ENCODE data around the gene POU2F2.

Gene POU2F2

GRCh38 chr19:42174958-42175734 lies 42.9 kb upstream of the POU2F2 start:
- H3K4me3 ChIP-seq (ENCODE audit: low read length) = no peak overlapping the region
- no peak for TF ChIP-seq CTCF (IDR thresholded peaks at IDR 0.05; ENCODE audit: insufficient read depth, low read depth, low read length, missing control alignments)
- no peak for DNase-seq (ENCODE audit: low read depth)

- H3K4me3 ChIP-seq (ENCODE audit: low read length) = no peak overlapping the region
- TF ChIP-seq CTCF (IDR thresholded peaks at IDR 0.05; ENCODE audit: insufficient read depth, low read depth, low read length, missing control alignments) = no peak
- no peak for DNase-seq (ENCODE audit: low read depth)
Measured at GRCh38 chr19:42174188-42174587, 41.9 kb upstream of the POU2F2 start.

- DNase-seq (ENCODE audit: low read depth) = no peak
- no peak overlapping the region for H3K4me3 ChIP-seq (ENCODE audit: low read length)
- TF ChIP-seq CTCF (IDR thresholded peaks at IDR 0.05; ENCODE audit: insufficient read depth, low read depth, low read length, missing control alignments) = no peak
Measured at GRCh38 chr19:42173695-42174094, 41.4 kb upstream of the POU2F2 start.

GRCh38 chr19:42172261-42172660 lies 40.0 kb upstream of the POU2F2 start:
- H3K4me3 ChIP-seq (ENCODE audit: low read length) = no peak overlapping the region
- TF ChIP-seq CTCF (IDR thresholded peaks at IDR 0.05; ENCODE audit: insufficient read depth, low read depth, low read length, missing control alignments) = no peak
- DNase-seq (ENCODE audit: low read depth) = no peak

GRCh38 chr19:42170715-42171114 lies 38.5 kb upstream of the POU2F2 start:
- no peak overlapping the region for H3K4me3 ChIP-seq (ENCODE audit: low read length)
- DNase-seq (ENCODE audit: low read depth) = no peak
- no peak for TF ChIP-seq CTCF (IDR thresholded peaks at IDR 0.05; ENCODE audit: insufficient read depth, low read depth, low read length, missing control alignments)

GRCh38 chr19:42169486-42170413 lies 37.5 kb upstream of the POU2F2 start:
- no peak overlapping the region for H3K4me3 ChIP-seq (ENCODE audit: low read length)
- no peak for TF ChIP-seq CTCF (IDR thresholded peaks at IDR 0.05; ENCODE audit: insufficient read depth, low read depth, low read length, missing control alignments)
- DNase-seq (ENCODE audit: low read depth) = no peak
